ENCODE measurements around the gene RAN. TPM values are rescaled to one million over a fixed set of nuclear protein-coding genes. Genes with fewer than 3 reads are reported as not detected.

The RAN gene
- total and polyA plus RNA-seq, 9 of the 15 experiments (the other 6 are each of a cell fraction or from before 2014, with no cell fraction given), result 1,687 to 3,820 (median 2,300) TPM

DNA sequence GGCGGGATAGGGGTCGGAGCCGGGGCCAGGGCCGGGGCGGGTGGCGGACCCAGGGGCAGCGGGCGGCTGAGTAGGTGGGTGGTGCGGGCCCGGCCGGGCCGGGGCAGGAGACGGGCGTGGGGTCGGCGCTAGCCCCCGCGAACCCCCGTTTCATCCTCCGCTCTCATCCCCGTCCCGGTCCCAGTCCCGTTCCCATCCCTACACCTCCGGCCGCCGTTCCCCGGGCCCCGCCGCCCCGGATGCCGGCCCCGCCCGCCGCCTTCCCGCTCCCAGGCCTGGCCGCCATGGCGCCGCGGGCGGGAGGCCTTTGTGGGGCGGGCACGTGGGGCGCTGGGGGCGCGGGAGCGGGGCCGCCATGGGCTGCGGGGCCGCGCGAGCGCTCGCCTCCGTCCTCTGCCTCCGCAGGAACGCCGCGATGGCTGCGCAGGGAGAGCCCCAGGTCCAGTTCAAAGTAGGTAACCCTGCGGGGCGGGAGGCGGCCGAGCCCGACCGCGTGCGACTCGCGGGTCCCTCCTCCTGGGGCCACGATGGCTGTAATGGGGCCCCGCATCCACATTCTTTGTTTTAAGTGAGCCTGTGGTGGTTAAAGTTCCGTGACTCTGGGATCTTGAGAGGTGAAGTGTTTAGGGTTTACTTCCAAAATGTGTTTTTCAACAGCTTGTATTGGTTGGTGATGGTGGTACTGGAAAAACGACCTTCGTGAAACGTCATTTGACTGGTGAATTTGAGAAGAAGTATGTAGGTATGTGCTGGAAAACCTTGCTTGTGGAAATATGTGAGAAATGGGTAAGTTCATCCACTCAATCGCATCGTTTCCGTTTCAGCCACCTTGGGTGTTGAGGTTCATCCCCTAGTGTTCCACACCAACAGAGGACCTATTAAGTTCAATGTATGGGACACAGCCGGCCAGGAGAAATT is 572 bp downstream of the RAN start (continued):
- TF ChIP-seq NR4A1 (CRISPR knock-in tag; IDR thresholded peaks at IDR 0.05), result no peak
- TF ChIP-seq NR4A1 (tag; IDR thresholded peaks at IDR 0.05), result no peak
- TF ChIP-seq MAFG (tag; conservative IDR thresholded peaks at IDR 0.05), result no peak
- no peak for TF ChIP-seq PHF21A (IDR thresholded peaks at IDR 0.05; ENCODE audit: borderline replicate concordance, low read depth)
- no peak for TF ChIP-seq SMARCA4 (IDR thresholded peaks at IDR 0.05)
- no peak for TF ChIP-seq KDM2B (CRISPR knock-in tag; IDR thresholded peaks at IDR 0.05)
- TF ChIP-seq POLR3A (IDR thresholded peaks at IDR 0.05; ENCODE audit: borderline replicate concordance, extremely low read depth, insufficient read depth, insufficient read length), result no peak
- TF ChIP-seq TRIM28 (IDR thresholded peaks at IDR 0.05), result no peak
- TF ChIP-seq GTF3C2 (IDR thresholded peaks at IDR 0.05; ENCODE audit: borderline replicate concordance, extremely low read depth, insufficient read length), result no peak
- no peak for TF ChIP-seq RBM34 (IDR thresholded peaks at IDR 0.05; ENCODE audit: borderline replicate concordance, insufficient read depth, low read length)
- TF ChIP-seq, protein P1, sequence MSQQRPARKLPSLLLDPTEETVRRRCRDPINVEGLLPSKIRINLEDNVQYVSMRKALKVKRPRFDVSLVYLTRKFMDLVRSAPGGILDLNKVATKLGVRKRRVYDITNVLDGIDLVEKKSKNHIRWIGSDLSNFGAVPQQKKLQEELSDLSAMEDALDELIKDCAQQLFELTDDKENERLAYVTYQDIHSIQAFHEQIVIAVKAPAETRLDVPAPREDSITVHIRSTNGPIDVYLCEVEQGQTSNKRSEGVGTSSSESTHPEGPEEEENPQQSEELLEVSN (IDR thresholded peaks at IDR 0.05; ENCODE audit: borderline replicate concordance in 1 of 2, extremely low read depth in 1 of 2, insufficient read depth in 1 of 2, insufficient read length in 1 of 2, low read depth in 1 of 2, low read length in 1 of 2, poor library complexity in 1 of 2, severe bottlenecking in 1 of 2), result peak; percentile 84 to 96
- no peak for TF ChIP-seq TGIF2 (CRISPR knock-in tag; IDR thresholded peaks at IDR 0.05)
- TF ChIP-seq PPARD (CRISPR knock-in tag; IDR thresholded peaks at IDR 0.05), result no peak
- no peak for TF ChIP-seq GATAD2B (IDR thresholded peaks at IDR 0.05; ENCODE audit: borderline replicate concordance)
- no peak for TF ChIP-seq ZNF184 (CRISPR knock-in tag; IDR thresholded peaks at IDR 0.05)
- TF ChIP-seq PCBP1 (IDR thresholded peaks at IDR 0.05; ENCODE audit: low read depth, low read length, poor library complexity, severe bottlenecking), result peak; percentile 77
- TF ChIP-seq HMG20B (CRISPR knock-in tag; IDR thresholded peaks at IDR 0.05), result no peak
- 0 out of 2 replicates have a peak, but pooled peaks have one; percentile 25 for TF ChIP-seq ZC3H4 (CRISPR knock-in tag; IDR thresholded peaks at IDR 0.05; ENCODE audit: borderline replicate concordance)
- no peak for TF ChIP-seq SRSF7 (optimal IDR thresholded peaks at IDR 0.05; ENCODE audit: low read depth, low read length)
- TF ChIP-seq KHSRP (IDR thresholded peaks at IDR 0.05), result no peak
- peak; percentile 44 to 75 for TF ChIP-seq MNT (conservative IDR thresholded peaks at IDR 0.05)
- TF ChIP-seq ZNF766 (CRISPR knock-in tag; conservative IDR thresholded peaks at IDR 0.05), result 0 out of 2 replicates have a peak, but pooled peaks have one; percentile 39
- TF ChIP-seq ZNF764 (CRISPR knock-in tag; IDR thresholded peaks at IDR 0.05; ENCODE audit: low read depth), result no peak

All from K562 (cell line).